NCI-H2029 treated with DMSO at 0.1 percent for 48 hours (cell line): ENCODE results near the gene DCT.

ENCODE experiments used
- DNase-seq: peaks from one replicate; lab custom pipeline; 2025; lab: John Stamatoyannopoulos, UW

Gene DCT

DNA sequence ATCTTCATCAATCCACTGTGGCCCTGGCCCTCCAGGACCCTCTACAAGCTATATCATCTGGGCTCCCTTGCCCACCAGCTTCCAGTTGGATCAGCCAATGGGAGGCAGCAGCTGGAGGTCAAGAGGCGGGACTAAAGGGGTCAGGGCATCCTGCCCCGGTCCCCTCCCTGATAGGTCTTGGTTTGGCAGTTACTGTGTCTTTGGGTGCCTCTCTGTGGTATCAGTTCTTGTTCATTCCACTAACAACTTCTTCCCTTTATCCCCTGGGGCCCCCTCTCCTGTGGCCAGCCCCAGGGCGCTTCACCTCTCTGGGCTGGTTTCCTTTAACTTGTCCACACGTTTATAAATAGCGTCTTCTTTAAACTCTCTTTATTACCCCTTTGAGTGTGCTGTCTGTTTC is 83.6 kb downstream of the DCT start:
- no peak for DNase-seq

DNA sequence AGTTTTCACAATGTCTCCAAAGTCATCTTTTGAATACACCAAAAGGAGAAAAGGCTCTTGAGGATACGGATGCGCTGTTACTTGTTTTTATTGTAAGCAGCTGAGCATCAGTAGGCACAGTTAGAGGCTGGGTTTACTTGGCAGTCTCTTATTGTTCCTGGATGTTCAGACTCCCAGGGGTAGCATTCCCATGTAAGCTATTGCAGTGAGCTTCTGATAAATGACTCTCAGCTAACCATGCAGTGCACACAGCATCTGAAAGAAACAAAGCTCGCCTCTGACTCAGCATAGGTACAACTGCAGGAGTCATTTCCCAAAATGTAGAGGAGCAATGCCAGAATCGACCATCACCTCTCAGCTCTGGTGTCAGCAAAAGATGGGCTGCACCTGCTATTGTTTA is 84.8 kb downstream of the DCT start:
- DNase-seq: no peak

DNA sequence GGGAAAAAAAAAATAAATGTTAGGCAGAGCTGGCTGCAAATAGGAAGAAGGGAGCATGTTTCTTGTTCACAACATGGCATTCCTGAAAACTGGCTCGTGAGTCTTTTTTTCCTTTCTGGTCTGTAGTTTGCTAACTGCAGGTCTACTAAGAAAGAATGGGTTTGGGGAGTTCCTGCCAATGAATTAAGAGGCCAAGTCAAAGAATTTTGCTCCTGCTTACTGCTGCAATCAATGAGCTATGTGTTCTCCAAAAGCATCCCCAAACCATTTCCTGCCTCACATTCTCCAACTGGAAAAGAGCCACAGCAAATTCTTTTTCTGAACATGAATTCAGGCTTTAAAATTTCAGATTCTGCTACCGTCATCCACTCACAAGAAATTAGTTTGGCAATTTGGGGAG is 88.6 kb downstream of the DCT start:
- DNase-seq: no peak

DNA sequence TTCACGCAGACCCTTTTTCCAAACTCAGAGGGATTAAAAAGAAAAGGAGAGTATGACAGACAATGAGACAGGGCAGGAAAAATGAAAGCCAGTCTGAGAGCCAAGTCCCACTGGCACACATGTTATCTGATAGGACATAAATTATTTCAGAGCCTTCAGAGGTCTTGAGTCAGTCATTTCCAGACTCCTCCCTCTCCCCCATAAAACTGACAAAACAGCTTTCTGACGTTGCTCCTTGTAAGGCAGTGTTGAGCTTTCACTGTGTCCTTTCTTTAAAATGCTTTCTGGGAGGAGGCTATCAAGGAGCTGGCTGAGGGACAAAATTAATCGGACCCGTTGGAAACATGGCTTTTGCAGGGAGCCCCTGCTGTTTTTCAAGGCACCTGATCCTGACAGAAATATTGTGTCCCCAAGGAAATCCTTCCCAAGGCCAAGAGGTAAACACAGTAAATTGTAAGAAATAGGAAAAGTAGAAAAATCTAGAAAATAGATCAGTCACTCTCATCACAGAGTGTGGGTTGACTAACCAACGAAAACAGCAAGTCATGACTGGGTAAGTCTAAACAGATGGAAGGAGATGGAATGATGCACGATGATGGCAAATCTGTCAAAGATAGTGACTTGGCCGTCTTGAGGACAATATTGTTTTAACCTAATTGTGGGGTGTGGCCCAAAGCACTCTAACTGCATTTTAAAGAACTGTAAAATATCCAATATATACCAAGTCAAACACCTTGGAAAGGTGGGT is 89.7 kb downstream of the DCT start:
- DNase-seq: no peak

DNA sequence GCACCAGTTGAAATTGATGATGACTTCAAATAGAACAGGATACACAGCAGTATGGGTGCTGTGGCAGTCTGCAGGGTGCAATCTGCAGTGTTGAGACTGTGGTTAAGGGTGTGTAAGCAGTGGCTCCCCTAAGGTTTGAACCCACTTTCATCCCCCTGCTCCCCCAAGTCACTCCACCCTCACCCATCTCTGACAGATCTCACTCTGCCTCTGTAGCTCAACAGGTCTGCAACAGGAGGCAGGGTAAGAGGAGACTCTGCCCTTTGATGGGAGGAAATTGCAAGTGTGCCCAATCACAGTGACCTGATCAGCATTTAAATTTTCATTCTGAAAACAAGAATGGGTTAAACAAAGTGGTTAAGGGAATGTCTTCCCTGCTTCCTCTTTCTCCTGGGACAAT is 92.4 kb downstream of the DCT start:
- DNase-seq: no peak
